NCI-H2029 treated with DMSO at 0.1 percent for 48 hours (cell line): Measurements from ENCODE around the gene UBL7.

Experiments
- DNase-seq: peaks from one replicate; lab custom pipeline; 2025; lab: John Stamatoyannopoulos, UW

UBL7 gene

DNA sequence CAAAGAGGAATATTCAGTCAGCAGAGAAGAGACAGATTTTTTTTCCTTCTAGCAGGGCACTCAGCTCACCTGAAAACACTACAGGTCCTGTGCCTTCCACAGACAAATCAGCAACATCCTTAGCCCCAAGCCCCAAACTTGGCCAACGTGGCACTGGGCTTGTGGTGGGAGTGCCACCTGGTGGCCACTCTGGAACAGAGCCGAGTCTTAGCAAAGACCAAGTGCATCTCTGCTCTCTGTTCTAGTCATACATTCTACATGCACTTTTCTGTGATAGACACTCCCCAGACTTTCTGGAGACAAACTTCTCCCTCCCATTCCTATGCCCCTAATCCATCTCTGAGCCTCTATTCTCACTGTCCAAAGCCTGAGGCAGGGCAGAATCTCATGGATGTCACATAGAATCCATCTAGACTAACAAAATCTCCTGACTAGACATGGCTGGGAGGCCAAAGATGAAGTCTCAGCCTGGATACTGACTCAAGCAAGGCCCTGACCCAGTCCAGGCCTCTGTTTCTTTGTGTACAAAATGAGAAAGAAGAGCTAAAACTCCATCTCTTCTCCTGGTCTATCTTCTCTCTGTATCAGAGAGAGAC is 22.1 kb downstream of the UBL7 start:
- no peak for DNase-seq

DNA sequence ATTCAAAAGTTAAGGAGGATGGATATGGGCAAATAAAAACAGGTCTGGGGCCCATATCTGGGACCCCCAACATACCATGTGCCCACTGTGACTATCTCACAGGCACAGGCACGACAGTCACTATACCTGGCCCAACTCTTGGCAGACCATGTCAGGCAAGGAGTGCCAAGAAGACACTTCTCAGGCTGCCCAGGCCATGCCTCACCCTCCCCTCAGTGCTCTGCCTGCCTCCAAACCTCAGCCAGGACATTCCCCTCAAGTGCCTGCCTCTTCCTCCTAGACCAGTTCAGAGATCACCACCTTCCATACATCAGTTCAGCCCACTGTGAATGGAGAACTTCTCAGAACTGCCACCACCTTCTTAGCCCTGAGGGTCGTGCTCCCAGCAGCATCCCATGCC is 22.8 kb downstream of the UBL7 start:
- no peak for DNase-seq

DNA sequence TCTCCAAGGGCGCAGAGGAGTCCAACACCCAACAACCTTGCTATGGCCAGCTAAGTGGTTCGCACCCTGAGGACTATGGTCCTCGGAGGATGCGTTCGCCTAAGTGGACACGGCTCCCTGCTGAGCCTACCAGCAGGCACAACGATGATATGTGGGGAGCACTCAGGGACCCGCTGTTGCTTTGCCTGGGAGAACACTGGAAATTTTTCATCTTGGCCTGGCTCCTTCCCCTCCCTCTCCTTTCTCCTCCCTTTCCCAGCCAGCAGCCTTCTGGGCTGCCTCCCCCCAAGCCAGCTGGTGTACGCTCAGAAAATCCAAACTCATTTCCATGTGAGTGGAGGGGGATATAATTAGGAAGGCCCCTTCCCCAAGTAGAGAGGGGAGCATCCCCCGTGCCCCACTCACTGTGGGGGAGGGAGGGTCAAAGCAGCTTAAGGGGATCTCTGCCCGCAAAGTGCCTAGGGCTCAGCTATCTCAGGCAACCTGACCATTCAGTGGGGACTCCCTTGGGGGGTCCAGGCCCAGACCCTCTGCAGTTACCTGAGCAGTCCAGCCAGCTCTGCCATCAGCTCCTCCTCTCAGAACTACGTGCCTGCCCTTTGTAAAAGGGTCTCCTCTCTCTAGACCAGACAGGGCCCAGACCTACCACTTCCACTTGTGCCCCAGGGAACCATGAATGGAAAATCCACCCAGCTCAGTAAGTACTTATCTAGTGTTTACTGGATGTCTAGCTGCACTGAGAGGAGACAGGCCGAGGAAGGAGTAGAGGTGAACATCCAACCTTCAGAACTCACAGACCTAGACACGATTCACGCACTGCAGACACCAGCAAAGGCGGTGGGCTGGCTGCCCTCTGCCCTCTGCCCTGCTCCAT is 26.5 kb downstream of the UBL7 start:
- no peak for DNase-seq

DNA sequence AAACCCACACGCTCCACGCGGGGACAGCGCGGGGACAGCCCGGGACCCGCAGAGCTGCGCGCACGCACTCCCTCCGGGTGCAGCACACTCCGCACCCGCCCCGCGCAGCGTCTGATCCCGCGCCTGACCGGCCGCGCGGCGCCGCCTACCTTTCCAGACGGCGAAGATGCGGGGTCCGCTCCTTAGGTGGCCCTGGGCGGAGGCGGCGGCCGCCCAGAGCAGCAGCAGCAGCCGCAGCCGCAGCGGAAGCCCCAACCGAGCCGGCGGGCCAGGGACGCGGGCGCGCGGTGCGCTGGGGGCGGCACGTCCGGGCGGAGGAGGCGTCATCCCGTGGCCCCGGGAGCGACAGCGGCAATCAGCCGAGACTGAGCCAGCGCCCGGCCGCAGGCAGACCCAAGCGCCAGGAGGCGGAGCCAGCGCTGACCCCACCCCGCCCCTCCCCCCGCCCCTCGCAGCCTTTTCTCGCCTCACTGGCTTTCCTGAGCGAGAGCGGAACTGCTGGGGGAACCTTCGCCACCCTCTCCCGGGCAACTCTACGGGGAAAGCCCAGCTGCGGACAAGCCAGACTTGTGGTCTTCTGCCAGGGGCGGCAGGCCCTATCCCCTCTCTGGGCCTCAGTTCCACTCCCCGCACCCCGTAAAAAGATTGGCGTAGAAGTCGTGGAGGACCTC is 27.2 kb downstream of the UBL7 start, which contains the start of gene SEMA7A:
Gene SEMA7A, minus strand, starts transcription at position 367 of the 671 bp plus-strand sequence. Its CDS starts 40 bp downstream, at position 327.
- no peak for DNase-seq

DNA sequence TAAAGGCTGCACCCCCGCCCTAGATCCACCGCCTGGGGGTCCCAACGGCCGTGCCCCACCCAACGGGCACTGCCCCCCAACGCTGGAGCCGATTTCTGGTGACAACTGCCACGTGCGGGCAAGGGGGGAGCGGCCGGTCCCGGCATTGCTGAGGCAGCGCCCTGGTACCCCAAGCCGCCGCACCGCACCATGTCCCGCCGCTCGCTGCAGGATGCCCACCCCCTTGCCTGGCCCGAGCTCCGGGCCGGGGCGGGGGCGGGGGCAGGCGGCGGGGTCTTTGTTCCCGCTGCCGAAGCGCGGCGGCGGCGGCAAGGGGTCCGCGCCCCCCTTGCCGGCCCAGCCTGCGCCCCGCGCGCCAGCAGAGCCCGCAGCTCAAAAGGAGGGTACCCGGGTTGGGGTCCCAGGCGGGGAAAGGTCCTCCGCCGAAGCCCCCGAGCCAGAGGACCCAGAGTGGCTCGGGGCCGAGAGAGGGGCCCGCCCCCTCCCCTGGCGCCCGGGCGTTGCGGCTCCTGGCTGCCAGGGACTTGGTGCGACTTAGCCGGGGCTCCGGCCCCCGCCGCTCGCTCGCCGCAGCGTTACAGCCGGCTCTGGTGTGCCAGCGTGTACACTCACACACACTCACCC is 27.9 kb downstream of the UBL7 start:
- no peak for DNase-seq

DNA sequence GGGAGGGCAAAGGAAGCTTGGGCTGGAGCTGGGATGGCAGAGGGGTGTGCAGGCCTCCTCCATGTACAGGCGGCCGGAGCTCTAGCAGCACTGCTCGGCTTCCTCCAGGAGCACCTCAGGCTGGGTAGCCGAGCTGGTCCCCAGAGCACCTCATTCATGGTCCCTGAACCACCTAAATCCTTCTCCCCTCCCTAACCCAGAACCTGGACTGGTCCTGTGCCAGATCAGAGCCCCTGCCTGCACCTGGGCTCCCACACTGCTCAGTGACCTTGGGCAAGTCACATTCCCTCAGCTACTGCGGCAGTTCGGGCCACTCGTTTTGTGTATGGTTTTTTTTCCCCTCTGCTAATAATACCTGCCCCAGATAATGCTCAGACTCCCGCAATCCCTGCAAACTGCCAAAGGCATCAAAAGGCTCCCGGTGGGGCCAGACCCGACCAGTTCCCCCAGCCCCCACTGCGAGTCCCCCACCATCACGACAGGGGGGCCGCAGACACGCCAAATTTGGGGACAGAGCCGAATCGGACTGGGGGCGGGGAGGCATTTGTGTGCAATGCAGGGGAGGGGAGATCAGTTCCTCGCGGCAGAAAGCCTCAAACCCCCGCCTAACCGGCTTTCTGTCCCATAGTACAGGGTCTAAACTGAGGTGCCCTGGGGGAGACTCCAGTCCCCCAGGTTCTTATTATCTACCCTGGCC is 28.5 kb downstream of the UBL7 start:
- DNase-seq = no peak

DNA sequence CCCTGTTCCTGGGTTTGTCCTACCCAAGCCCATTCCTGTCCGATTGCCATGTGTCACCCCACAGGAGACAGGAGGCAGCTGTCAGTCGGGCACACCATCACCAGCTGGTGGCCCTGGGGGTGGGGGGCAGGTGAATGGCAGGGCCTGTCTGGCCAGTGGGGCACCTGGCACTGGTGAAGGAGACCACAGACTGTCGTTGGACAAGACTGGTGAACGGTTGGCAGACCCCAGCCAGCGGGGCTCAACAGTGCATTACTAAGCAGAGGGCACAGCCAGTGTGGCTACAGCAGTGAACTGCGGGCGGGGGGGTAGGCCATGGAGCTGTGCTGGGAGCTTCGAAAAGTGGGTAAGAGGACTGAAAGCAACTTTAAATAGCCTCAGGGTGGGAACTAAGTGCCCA is 29.3 kb downstream of the UBL7 start:
- no peak for DNase-seq

DNA sequence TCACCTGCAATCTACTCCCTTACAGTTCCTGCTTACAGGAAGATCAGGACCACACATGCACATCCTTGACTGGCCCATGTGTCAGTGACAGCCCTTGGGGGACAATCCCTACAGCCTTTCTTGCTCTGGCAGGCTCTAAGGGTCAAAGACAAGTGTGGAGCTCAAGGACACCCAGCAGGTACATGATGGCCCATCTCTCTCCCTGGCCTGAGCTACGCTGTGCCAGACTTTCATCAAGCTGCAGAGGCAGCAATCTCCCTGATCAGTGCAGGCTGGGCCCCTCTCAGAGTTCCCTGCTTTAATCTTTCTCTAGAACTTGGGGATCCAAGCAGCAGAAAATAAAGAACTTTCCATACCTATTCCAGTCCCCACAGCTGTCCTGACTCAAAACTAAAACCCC is 29.8 kb downstream of the UBL7 start:
- DNase-seq = no peak

DNA sequence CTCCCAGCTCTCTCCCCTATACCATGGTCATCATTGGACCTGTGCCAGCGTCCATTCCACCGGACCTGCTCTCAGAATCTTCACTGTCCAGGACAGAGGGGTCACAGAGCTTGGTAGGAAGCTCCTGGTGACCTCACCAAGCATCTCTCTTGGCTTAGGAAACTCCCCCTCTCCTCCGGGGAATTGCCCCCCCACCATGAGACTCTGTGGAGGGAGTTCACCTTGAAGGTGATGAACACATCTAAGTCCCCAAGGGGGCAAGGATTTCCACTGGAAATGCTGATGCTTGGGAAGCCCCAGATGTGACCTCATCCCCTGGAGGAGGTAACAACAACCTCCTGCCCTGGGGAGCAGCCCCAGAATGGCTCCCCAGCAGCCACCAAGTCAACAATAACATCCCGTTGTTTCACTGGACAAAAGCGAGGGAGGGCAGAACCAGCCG is 30.4 kb downstream of the UBL7 start:
- no peak for DNase-seq

DNA sequence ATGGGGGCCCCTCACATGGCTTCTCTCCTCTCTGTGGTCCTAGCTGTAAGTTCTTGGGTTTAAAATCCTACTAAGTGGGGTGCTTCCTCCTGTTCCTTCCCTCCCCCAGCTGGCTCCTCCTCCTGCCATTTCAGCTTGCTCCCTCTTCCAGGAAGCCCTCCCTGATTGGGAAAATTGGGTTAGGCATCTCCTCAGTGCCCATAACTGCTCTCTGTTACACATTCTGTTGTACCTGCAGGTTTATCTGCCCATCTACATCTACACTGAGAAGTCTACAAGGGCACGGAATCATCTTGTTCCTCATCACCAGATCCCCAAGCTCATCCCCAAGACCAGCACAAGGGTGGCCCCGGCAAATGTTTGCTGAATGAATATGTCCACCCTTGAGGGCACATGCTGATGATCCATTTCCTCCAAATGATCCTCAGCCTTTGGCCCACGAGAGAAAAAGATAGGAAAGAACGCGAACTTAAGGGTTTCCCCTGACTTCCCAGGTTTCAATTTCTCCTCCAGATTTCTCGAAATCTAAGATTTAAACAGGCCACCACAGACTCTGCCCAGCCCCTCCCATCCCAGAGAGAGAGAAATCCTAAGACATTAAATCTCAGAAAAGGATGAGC is 31.1 kb downstream of the UBL7 start:
- no peak for DNase-seq

DNA sequence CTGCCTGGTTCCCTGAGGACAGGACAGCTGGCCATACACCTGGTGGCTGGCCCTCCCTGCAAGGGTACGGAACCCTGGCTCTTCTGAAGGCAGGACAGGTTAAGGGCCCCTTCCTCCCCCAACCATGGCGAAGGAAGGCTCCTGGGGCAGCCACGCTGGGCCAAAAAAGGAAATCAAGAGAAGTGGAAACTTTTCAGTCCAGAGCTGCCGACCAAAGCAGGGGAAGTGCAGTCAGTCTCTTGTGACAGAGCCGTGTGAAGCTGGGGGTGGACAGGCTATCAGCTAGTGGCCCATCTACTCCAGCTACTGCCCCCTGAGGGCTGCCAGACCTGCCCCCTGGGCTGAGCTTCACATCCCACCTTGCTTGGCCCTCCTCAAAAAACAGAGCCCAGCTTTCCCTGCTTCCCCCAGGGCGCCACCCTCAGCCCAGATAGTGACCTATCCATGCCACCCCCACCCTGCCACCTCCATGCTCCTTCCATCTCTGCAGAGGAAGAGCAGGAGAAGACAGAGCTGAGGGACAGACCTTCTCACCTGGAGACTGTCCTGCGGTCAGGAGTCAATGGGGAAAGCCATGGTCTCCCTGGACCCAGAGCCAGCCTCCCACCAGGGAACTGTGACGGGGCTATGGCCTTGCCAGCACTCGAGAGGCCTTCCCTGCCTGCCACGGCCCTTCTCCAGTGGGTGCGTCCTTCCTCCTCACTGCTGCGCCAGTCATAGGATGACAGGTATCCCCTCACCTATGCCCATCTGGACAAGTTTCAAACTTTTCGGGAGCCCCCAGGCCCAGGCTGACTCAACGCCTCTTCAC is 31.8 kb downstream of the UBL7 start:
- no peak for DNase-seq

DNA sequence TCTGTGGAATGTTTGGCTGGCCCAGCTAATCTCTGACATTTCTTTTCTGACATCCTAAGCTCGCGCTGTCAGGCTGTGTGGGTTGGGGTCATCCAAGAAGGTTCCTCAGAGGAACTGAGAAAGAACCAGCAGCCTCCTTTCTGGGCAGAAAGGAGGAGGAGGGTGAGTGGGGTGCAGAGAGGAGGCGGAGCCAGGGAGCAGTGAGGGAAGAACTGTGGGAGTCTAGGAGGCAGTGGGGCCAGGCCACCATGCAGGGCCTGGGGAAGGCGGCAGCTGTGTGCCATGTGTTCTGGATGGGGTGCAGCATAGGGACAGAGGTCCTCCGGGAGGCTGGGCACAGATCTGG is 32.5 kb downstream of the UBL7 start:
- DNase-seq = no peak

DNA sequence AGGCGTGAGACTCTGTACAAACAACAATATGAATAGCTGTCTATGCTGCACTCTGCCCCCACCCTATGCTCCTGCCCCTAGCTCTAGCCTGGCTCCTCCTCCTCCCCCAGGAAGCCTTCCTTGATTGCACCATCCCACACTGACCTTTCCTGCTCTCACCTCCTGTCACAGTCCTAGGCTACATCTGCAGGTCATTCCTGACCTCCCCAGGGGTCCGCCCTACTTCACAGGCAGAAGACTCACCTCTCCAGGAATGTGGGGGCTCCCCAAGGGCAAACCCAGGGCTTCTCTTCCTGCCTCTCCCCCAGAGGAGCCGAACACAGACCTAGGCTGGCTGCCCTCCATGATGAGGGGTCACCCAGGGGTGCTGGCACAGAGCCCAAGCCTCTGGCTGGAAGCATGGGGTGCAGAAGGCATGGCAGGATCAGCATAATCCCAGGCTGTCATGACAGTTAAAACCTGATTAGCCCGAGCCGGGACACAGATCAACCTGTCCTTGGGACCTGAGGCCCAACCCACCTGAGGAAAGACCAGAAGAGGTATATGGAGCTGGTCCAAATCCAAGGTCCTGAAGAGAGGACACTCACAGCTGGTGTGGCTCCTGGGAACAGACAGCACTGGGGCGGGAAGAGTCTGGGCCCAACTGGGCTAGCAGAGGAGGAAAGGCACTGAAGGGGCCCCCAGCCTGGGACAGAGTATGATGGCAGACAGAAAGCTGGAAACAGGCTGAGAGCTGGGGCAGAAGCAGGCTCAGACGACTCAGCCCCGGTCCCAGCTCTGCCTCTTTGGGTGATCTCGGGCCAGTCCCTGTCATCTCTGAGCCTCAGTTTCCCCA is 33.1 kb downstream of the UBL7 start:
- DNase-seq = no peak

DNA sequence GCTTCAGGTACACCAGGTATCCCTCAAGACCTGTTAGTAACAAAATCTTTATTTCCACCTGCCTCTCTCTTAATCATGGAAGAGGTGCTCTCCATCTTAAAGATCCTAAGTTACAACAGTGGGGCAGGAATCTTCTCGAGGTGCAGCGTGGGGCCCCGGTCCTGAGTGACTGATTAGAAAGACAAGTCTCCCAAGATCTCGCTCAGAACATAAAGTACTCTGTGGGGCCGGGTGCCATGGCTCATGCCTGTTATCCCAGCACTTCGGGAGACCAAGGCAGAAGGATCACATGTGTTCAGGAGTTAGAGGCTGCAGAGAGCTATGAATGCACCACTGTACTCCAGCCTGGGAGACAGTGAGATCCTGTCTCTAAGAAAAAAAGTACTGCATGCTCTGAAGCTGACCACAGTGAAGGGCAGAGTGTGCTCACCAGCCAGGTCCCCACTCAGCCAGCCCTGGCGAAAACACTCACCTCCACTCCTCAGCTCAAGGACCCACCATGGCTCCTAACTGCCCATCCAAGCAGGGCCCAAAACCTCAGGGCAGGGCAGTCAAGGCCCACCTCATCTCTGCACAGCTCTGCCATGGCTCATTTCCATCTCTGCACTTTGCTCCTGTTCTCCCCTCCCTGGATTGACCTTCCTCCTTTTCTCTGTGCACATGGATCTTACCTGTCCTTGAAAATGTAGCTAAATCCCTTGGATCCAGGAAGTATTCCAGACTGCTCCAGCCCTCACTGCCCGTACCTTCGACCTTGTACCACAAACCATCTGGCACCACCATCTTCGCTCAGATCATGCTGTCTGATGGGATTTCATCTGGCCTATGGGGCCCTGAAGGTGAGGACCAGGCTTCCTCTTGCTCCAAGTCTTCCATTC is 34.3 kb downstream of the UBL7 start:
- no peak for DNase-seq

DNA sequence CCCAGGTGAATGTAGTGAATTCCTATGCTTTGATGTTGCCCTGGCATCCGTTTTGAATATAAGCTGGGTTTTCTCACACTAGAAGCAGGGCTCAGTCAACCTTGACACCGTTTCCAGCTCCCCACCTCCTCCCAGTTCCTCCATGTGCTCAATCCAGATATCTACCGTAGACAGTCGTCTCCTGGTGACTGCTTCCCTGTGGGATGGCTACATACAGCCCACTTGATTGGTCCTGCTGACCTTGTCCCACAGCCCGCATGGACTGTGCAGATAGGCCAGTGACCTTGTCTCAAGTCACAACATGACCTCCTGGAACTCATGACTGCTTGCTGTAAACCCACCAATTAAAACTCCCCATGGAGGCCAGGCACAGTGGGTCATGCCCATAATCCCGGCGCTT is 35.3 kb downstream of the UBL7 start:
- DNase-seq = no peak

DNA sequence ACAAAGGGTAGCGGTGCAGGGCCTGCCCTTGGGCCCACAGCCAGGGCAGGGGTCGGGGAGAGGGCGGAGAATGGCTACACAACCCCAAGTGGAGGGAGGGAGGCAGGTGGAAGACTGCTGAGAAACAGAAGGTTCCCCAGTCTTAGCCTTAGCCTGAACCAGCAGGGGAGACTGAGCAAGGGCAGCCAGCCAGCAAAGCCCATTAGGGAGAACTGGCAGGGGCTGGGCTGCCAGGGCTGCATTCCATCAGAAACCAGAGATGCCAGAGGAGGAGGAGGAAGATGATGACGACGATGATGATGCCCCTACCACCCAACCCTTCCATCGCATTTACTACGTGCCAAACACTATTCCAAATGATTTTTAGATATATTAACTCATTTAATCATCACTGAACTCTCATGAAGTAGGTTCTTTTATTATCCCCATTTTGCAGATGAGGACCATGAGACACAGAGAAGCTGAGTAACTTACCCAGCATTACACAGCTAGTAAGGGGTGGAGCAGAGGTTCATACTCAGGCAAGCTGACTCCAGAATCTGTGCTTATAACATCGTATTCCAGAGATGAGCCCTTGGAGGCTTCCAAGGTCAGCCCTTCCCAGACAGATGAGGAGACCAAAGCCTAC is 35.9 kb downstream of the UBL7 start:
- no peak for DNase-seq

DNA sequence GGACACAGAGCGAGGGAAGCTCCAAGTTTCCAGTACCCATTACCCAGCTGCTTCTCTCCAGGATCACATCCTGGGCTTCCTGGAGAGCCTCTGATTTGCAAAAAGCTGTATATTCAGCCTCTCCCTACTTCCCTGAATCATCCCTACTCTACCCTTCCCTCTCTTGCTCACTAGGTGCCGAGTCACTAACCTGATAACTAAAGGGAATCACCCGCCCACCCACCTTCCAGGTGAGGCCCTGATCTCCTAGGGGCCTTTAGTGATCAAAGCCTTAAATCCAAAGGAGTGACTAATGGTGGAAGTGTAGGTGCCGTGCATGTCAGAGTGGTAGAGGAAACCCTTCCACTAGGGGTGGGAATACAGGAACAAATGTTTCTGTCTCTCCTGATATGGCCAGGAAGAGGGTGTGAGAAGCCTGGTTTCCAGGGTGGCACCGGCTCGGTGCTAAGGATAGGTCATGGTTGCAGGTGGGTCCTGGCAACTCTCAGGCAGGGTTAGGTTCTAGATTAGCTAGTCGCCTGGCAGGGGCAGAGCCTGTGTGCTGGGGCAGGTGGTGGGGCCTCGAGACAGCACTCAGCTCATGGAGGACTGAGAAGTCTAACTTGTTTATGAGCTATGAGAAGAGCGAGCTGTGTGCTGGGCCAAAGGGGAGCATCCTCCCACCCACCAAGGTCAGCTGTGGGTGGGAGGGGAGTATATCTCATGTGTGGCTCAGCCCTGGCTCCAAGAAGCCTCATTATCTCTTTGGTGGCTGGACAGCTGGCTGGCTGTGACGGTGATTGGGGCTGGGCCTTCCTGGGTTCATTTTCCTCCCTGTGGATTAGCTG is 37.3 kb downstream of the UBL7 start:
- no peak for DNase-seq
